ENCODE data around the gene CHIC2. TPM values are rescaled to one million over a fixed set of nuclear protein-coding genes. Genes with fewer than 3 reads are reported as not detected.

Gene CHIC2
- total RNA-seq, 1 experiment from 2014 or later: 8.2 TPM

GRCh38 chr4:54036184-54036583, 28.2 kb downstream of the CHIC2 start:
- Histone ChIP-seq H3K23me2 (ENCODE audit: insufficient read length, low read depth, low read length, poor library complexity, severe bottlenecking) (no peaks in the 10 kb centered on the region), H3K14ac (ENCODE audit: insufficient read depth, low read length) (no peak overlapping the region), H2AK5ac (ENCODE audit: insufficient read length, low read length) (no peak overlapping the region), H3K18ac (ENCODE audit: insufficient read length, low read depth, low read length) (no peak overlapping the region), H2BK5ac (ENCODE audit: insufficient read length, low read length) (no peak overlapping the region), H3K4me1 (ENCODE audit: insufficient read depth, low read length) (no peaks in the 10 kb centered on the region), H3T11ph (ENCODE audit: low read length) (no peak overlapping the region), H3K9me3 (ENCODE audit: control insufficient read depth, low read depth, low read length) (no peaks in the 10 kb centered on the region), H4K8ac (replicated peaks; ENCODE audit: insufficient read length, low read depth, low read length) (no peak overlapping the region), H3K27ac (ENCODE audit: insufficient read length, low read depth, low read length) (no peak overlapping the region), H3K4ac (ENCODE audit: low read depth, low read length) (no peak overlapping the region), H2BK12ac (ENCODE audit: insufficient read length, low read depth, low read length) (no peak overlapping the region), H2BK15ac (ENCODE audit: low read depth, low read length) (no peak overlapping the region), H3K79me1 (ENCODE audit: insufficient read depth, low read depth, low read length, poor library complexity, severe bottlenecking) (no peaks in the 10 kb centered on the region), H2BK20ac (ENCODE audit: low read depth, low read length, poor library complexity, severe bottlenecking) (no peak overlapping the region), H2BK120ac (ENCODE audit: low read depth, low read length, poor library complexity, severe bottlenecking) (no peak overlapping the region), H2AFZ (ENCODE audit: low read length) (no peak overlapping the region), H3K9ac (ENCODE audit: extremely low read depth, insufficient read length, low read length) (no peak overlapping the region), H4K20me1 (ENCODE audit: control insufficient read depth, insufficient read depth, insufficient read length) (no peaks in the 10 kb centered on the region), H3K79me2 (ENCODE audit: insufficient read depth, low read length) (no peaks in the 10 kb centered on the region), H3K27me3 (ENCODE audit: insufficient read depth, low read length) (no peaks in the 10 kb centered on the region), H3K23ac (ENCODE audit: insufficient read length, low read depth, low read length) (no peak overlapping the region), H4K5ac (ENCODE audit: insufficient read length, low read depth, low read length) (no peak overlapping the region), H3K56ac (ENCODE audit: insufficient read length, low read depth, low read length) (no peak overlapping the region), H3K4me2 (ENCODE audit: insufficient read depth, insufficient read length, low read length) (no peak overlapping the region), H4K91ac (ENCODE audit: insufficient read length, low read depth, low read length) (no peak overlapping the region)
- H3K9me3 Mint-ChIP-seq: no peaks in the 10 kb centered on the region
- H3K4me1 Mint-ChIP-seq: peaks cover 12 to 17% of the 10 kb centered on the region in 2 experiments
- no CpG with 5 or more reads among the region's 4 CpGs for WGBS (ENCODE audit: extremely low coverage, insufficient read length, low lambda C conversion rate)
- peaks cover 0 to 5% (median 0%) of the 10 kb centered on the region in 3 experiments; a peak in 2 of 7 replicates for H3K36me3 Mint-ChIP-seq (ENCODE audit: insufficient read depth in 1 of 3, low read depth in 3 of 3)
- DNase-seq: no peak
- no peak overlapping the region for H3K4me3 Mint-ChIP-seq
- TF ChIP-seq, protein P1, sequence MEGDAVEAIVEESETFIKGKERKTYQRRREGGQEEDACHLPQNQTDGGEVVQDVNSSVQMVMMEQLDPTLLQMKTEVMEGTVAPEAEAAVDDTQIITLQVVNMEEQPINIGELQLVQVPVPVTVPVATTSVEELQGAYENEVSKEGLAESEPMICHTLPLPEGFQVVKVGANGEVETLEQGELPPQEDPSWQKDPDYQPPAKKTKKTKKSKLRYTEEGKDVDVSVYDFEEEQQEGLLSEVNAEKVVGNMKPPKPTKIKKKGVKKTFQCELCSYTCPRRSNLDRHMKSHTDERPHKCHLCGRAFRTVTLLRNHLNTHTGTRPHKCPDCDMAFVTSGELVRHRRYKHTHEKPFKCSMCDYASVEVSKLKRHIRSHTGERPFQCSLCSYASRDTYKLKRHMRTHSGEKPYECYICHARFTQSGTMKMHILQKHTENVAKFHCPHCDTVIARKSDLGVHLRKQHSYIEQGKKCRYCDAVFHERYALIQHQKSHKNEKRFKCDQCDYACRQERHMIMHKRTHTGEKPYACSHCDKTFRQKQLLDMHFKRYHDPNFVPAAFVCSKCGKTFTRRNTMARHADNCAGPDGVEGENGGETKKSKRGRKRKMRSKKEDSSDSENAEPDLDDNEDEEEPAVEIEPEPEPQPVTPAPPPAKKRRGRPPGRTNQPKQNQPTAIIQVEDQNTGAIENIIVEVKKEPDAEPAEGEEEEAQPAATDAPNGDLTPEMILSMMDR (conservative IDR thresholded peaks at IDR 0.05): no peak
- H3K27me3 Mint-ChIP-seq (ENCODE audit: low read depth): no peaks in the 10 kb centered on the region
- no peak overlapping the region for H3K27ac Mint-ChIP-seq
